CD4-positive, alpha-beta T cell (primary cell): ENCODE data around the gene SUPT4H1. TPM values are rescaled to one million over a fixed set of nuclear protein-coding genes. Genes with fewer than 3 reads are reported as not detected.
A peak's percentile ranks its signal among the peaks of the same experiment; 100 is the strongest.

Experiments
- ATAC-seq: fragments of 200-7000 bp; cut with Tn5 transposase; one replicate; pipeline ENCODE4 v1.10.0; 2022; ENCODE audit warnings: mild to moderate bottlenecking; ENCODE audit not compliant: poor library complexity
- CTCF ChIA-PET: fragments of 350-600 bp; sonication (Branson Sonifier 250); formaldehyde crosslinking; loops from one replicate; lab custom pipeline; 2021; ENCODE audit warnings: antibody characterized with exemption, inconsistent platforms; lab: Charles Lee
- POLR2A ChIA-PET: fragments of 350-600 bp; sonication (Branson Sonifier 250); formaldehyde crosslinking; loops from one replicate; lab custom pipeline; 2021; ENCODE audit warnings: antibody characterized with exemption, inconsistent platforms; lab: Charles Lee
- DNase-seq, 14 experiments: peaks; one replicate each; pipeline ENCODE4 v3.0.0-alpha.2; 2013 to 2020; ENCODE audit warnings: mixed read lengths in 2 of 14
- H3K27ac ChIP-seq, 2 donors: one replicate each; pipeline versions ENCODE4 v1.5.1 to v1.7.0; 2013; ENCODE audit warnings: low read length in 2 of 2, low read depth in 1 of 2, mild to moderate bottlenecking in 1 of 2
- H3K27me3 ChIP-seq, 2 experiments: 1 replicate in 1 of 2; 2 replicates in 1 of 2; pipeline versions ENCODE4 v1.6.1 to v1.7.0; 2013; ENCODE audit warnings: low read length in 2 of 2, control low read depth in 1 of 2, mild to moderate bottlenecking in 1 of 2, moderate library complexity in 1 of 2; ENCODE audit not compliant: insufficient read depth in 2 of 2, control insufficient read depth in 1 of 2
- H3K36me3 ChIP-seq: one replicate; pipeline ENCODE4 v1.6.1; 2013; ENCODE audit warnings: low read length, control low read depth; ENCODE audit not compliant: insufficient read depth
- H3K4me1 ChIP-seq: one replicate; pipeline ENCODE4 v1.6.1; 2013; ENCODE audit warnings: low read length, control low read depth; ENCODE audit not compliant: insufficient read depth
- H3K4me3 ChIP-seq: one replicate; pipeline ENCODE4 v1.5.1; 2013; ENCODE audit warnings: mild to moderate bottlenecking, low read length, moderate library complexity
- H3K9me3 ChIP-seq, 2 experiments: 1 replicate in 1 of 2; 2 replicates in 1 of 2; pipeline versions ENCODE4 v1.6.1 to v1.7.0; 2013; ENCODE audit warnings: low read length in 2 of 2, mild to moderate bottlenecking in 2 of 2, control low read depth in 1 of 2, moderate library complexity in 1 of 2; ENCODE audit not compliant: control insufficient read depth in 1 of 2, insufficient read depth in 1 of 2
- H3K27ac Mint-ChIP-seq: one replicate; pipeline ENCODE4 v1.8.0; 2020; ENCODE audit warnings: mixed read lengths
- H3K27me3 Mint-ChIP-seq: one replicate; pipeline ENCODE4 v1.8.0; 2021; ENCODE audit warnings: mixed read lengths
- H3K36me3 Mint-ChIP-seq: one replicate; pipeline ENCODE4 v1.8.0; 2021; ENCODE audit warnings: low read depth, mixed read lengths
- H3K4me1 Mint-ChIP-seq: one replicate; pipeline ENCODE4 v1.8.0; 2021; ENCODE audit warnings: low read depth, mixed read lengths
- H3K4me3 Mint-ChIP-seq: one replicate; pipeline ENCODE4 v1.8.0; 2020; ENCODE audit warnings: mild to moderate bottlenecking, mixed read lengths
- H3K9me3 Mint-ChIP-seq: one replicate; pipeline ENCODE4 v1.8.0; 2020; ENCODE audit warnings: mixed read lengths
- intact Hi-C, 2 experiments: fragments of 100-400 bp; cut with DNase I in 1 of 2; cut with micrococcal nuclease in 1 of 2; formaldehyde crosslinking; loops; one replicate each; pipeline versions ENCODE4 v1.15.1 to v1.9.0; 2023 to 2025; cut with DNase I, micrococcal nuclease
- total RNA-seq, 174 experiments: library from RNA in 2 of 174; stranded (reverse) in 2 of 174; gene quantifications; one replicate each; pipeline ENCODE4 v1.2.3 and lab custom pipeline; 2021 to 2026
- TF ChIP-seq, protein P1 (sequence below): fragments of 200-600 bp; IDR thresholded peaks from one replicate; pipeline ENCODE4 v1.8.0; 2022; ENCODE audit warnings: antibody characterized with exemption, mild to moderate bottlenecking

SUPT4H1 gene
- total RNA-seq, 2 experiments from 2014 or later, result 46.5 to 47.0 TPM

DNA sequence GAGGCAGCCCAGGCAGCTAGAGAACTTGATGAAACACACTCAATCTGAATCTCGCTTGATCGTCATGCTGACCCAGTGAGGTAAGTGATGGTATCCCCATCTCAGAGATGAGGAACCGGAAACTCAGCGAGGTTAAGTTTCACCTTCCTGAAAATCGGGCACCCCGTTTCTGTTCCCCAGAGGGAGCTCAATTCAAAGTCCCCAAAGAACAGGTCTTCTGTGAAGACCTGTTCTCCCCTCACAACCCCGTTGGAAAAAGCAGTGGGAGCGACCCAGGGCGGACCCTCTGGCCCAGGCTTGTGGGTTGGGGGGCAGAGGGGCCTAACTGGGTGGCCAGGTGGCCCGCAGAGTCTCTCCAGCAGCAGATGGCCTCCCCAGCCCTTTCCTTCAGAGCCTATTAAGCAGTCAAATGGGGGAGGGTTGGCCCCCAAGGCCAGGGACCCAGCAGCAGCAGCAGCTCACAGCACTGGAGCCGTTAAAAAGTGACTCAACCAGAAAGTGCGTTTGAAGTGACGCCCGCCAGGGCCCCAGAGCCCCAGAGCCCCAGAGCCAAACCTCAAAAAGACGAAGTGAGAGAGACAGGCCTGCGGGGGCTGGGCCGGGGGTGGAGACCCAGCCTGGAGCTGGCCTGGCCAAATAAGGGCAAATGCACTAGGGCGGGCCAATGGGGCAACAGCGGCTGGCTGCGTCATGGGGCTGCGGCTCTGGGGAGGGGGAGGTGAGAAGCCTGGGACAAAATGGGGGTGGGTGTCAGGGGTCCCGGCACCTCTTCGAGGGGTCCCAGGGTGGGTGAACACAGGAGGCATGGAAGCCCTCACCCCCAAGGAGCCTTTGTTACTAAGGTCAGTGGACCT is 14.2 kb downstream of the SUPT4H1 start:
- H3K4me3 ChIP-seq, result peak overlapping the region; percentile 84
- ChIA-PET POLR2A (interaction anchor here (0.8 to 18.5 kb wide), 13 partner anchors 8 to 1370 kb away, joined by 3 to 1359 read pairs (median 5); partner anchors contain the start of genes DYNLL2, HSF5, MKS1 and MTMR4), CTCF (interaction anchor here (1.0 to 3.6 kb wide), 5 partner anchors 10 to 88 kb away, joined by 3 to 39 read pairs (median 7); partner anchors contain the start of genes RNF43 and TSPOAP1)
- intact Hi-C loops, result loop anchor here (2.0 to 10.0 kb wide), 7 partner anchors 15 to 1253 kb away; partner anchors contain the start of genes AKAP1 (in 1 of the 2), MRPS23 (in 1 of the 2), MTMR4 (in 1 of the 2) and SUPT4H1 (in 1 of the 2)
- Mint-ChIP-seq H3K27ac (peak overlapping the region; percentile 84), H3K4me1 (peaks cover 92% of the 10 kb centered on the region), H3K9me3 (no peaks in the 10 kb centered on the region), H3K27me3 (no peaks in the 10 kb centered on the region), H3K4me3 (peak overlapping the region; percentile 90), H3K36me3 (peaks cover 44% of the 10 kb centered on the region)
- no peaks in the 10 kb centered on the region for H3K27me3 ChIP-seq
- H3K9me3 ChIP-seq, result no peaks in the 10 kb centered on the region
- peak overlapping the region; percentile 97 to 98 for H3K27ac ChIP-seq
- DNase-seq, result peak; percentile 78 to 96 (median 88)
- peaks cover 10% of the 10 kb centered on the region for H3K36me3 ChIP-seq
- TF ChIP-seq, protein P1, sequence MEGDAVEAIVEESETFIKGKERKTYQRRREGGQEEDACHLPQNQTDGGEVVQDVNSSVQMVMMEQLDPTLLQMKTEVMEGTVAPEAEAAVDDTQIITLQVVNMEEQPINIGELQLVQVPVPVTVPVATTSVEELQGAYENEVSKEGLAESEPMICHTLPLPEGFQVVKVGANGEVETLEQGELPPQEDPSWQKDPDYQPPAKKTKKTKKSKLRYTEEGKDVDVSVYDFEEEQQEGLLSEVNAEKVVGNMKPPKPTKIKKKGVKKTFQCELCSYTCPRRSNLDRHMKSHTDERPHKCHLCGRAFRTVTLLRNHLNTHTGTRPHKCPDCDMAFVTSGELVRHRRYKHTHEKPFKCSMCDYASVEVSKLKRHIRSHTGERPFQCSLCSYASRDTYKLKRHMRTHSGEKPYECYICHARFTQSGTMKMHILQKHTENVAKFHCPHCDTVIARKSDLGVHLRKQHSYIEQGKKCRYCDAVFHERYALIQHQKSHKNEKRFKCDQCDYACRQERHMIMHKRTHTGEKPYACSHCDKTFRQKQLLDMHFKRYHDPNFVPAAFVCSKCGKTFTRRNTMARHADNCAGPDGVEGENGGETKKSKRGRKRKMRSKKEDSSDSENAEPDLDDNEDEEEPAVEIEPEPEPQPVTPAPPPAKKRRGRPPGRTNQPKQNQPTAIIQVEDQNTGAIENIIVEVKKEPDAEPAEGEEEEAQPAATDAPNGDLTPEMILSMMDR, result no peak
- H3K4me1 ChIP-seq, result peaks cover 96% of the 10 kb centered on the region
- ATAC-seq, result peak; percentile 73

GRCh38 chr17:58337210-58337599 is 14.8 kb downstream of the SUPT4H1 start:
- intact Hi-C loops, result loop anchor here (2.0 to 10.0 kb wide), 7 partner anchors 16 to 1252 kb away; partner anchors contain the start of genes AKAP1 (in 1 of the 2), MRPS23 (in 1 of the 2), MTMR4 (in 1 of the 2) and SUPT4H1 (in 1 of the 2)
- TF ChIP-seq, protein P1, result no peak
- POLR2A ChIA-PET, result interaction anchor here (0.8 to 18.5 kb wide), 14 partner anchors 9 to 1735 kb away, joined by 3 to 1359 read pairs (median 5); partner anchors contain the start of genes DYNLL2, HSF5, MKS1 and MTMR4
- H3K36me3 Mint-ChIP-seq, result peaks cover 48% of the 10 kb centered on the region
- H3K36me3 ChIP-seq, result peaks cover 10% of the 10 kb centered on the region
- DNase-seq (peak in 11 of 14 experiments; percentile 48 to 80 (median 65)), ATAC-seq (peak; percentile 8)
- peaks cover 85% of the 10 kb centered on the region for H3K4me1 Mint-ChIP-seq
- H3K4me3 ChIP-seq, result peak overlapping the region; percentile 84
- H3K9me3 ChIP-seq, result no peaks in the 10 kb centered on the region
- H3K4me1 ChIP-seq, result peaks cover 90% of the 10 kb centered on the region
- CTCF ChIA-PET, result interaction anchor here (1.3 to 7.9 kb wide), 5 partner anchors 7 to 80 kb away, joined by 6 to 59 read pairs (median 11); partner anchors contain the start of genes RNF43 and TSPOAP1
- H3K4me3 Mint-ChIP-seq, result peak overlapping the region; percentile 90
- no peaks in the 10 kb centered on the region for H3K9me3 Mint-ChIP-seq
- peak overlapping the region; percentile 84 for H3K27ac Mint-ChIP-seq
- no peaks in the 10 kb centered on the region for H3K27me3 Mint-ChIP-seq
- peak overlapping the region; percentile 97 to 98 for H3K27ac ChIP-seq
- no peaks in the 10 kb centered on the region for H3K27me3 ChIP-seq
